GM21528 (cell line): ENCODE data around the gene PADI6.

Source experiments
- ATAC-seq: cut with Tn5 transposase; IDR thresholded peaks from one replicate; pipeline ENCODE4 v1.9.1; 2021; ENCODE audit warnings: mild to moderate bottlenecking, moderate library complexity; ENCODE audit not compliant: unreplicated experiment, low FRiP score

The PADI6 gene

DNA sequence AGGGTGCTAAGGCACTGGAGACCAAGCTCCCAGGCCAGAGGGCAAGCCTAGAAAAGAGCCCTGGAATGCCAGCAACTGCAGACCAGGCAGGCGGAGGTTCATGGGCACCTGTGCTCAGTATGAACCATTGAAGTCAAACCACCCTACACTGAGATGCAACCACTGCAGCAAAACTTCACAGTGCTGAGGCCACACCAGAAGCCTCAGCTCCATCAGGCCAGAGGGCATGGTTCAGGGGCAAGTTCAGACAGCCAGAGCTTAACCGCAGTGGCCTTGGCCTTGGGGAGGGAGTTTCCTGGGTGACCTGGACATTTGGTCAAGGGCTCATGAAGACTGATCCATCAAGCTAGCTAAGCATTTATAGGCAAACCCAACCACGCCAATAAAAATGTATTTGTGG is 60.4 kb downstream of the PADI6 start:
- ATAC-seq, result no peak

DNA sequence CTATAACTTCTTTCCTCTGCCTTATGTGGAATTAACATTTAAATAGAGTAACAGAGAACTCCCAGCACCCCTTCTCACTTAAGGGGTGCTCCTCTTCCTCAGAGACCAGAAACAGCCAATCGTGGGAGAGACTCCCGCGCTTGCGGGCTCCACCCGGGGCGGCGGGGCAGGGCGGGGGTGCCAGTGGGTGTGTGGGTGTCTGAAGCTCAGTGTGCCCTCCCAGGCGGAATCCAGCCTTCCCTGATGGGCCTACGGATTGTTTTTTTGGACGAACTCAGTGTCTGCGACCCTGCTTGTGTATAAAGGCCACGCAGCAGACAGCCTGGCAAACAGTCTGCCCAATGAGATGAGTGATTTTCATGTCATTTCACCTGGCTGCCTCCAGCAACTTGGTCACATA is 61.3 kb downstream of the PADI6 start:
- no peak for ATAC-seq

DNA sequence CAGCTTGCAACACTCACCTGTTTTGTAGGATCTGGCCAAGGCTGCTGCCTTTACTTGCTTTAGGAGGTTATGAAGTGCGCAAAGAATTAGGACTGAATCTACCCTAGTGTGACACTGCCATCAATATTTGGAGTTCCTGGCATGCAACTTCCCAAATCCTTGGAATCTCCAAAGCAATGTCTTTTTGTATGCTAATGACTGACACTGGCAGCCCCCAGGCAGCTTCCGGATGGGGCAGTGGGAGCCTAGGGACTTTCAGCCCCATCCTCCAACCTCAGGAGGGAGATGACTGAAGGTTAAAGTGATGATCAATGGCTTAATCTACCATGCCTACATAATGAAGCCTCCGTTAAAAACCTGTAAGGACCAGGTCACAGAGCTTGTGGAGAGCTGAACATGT is 62.0 kb downstream of the PADI6 start:
- ATAC-seq, result no peak

DNA sequence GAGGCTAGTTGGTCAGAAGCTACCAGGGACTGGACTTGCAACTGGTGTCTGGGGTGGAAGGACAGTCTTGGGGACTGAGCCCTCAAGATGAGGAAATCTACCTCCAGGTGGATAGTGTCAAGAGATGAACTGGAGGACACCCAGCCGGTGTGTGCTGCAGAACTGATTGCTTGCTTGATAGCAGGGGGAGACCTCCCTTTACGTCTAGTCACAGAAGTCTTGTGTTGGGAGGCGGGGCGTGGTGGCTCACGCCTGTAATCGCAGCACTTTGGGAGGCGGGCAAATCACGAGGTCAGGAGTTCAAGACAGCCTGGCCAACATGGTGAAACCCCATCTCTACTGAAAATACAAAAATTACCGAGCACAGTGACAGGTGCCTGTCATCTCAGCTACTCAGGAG is 62.6 kb downstream of the PADI6 start:
- no peak for ATAC-seq

DNA sequence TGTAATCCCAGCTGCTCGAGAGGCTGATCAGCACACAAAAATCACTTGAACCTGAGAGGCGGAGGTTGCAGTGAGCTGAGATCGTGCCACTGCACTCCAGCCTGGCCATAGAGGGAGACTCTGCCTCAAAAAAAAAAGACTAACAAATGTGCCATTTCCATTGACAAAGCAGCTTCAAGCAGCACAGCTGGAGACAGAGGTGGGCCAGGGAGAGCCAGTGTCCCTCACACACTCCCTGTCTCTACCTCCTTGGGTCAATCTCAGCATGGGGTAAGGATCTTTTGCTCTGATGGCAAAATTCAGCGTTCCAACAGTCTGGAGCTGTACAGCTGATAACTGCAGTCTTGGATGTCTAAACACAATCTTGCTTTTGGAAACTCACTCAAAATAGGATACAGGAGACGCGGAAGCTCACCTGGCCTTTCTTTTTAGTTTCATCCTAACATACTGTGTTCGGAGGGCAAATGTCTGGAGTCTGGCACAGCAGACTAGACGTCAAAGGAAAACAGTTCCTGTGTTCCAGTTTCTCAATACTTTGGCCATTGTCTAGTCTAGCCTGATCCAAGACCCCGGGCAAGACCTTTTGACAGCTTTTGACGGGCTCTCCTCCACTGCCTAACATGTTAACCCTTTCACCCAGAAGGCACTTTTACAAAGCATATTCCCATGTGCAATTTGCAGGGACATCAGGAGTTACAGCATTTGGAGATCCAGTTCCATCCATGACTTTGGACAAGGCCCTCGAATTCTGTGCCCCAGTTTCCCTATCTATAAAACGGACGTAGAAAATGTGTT is 64.6 kb downstream of the PADI6 start:
- ATAC-seq, result no peak

DNA sequence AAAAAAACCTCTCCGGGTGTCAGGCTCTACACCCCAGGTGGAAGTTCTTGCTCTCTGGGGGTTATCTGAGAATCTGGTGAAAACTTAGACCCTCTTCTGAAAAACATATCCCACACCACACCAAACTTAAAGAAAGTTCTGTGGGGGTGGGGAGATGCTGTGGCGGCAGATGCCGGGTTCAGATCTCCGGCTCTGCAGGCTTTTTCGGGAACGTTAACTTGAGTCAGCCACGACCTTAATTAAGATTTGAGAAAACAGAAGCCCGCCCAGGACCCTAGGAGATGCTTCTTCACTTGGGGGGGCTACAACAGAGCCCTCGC is 65.2 kb downstream of the PADI6 start:
- no peak for ATAC-seq

DNA sequence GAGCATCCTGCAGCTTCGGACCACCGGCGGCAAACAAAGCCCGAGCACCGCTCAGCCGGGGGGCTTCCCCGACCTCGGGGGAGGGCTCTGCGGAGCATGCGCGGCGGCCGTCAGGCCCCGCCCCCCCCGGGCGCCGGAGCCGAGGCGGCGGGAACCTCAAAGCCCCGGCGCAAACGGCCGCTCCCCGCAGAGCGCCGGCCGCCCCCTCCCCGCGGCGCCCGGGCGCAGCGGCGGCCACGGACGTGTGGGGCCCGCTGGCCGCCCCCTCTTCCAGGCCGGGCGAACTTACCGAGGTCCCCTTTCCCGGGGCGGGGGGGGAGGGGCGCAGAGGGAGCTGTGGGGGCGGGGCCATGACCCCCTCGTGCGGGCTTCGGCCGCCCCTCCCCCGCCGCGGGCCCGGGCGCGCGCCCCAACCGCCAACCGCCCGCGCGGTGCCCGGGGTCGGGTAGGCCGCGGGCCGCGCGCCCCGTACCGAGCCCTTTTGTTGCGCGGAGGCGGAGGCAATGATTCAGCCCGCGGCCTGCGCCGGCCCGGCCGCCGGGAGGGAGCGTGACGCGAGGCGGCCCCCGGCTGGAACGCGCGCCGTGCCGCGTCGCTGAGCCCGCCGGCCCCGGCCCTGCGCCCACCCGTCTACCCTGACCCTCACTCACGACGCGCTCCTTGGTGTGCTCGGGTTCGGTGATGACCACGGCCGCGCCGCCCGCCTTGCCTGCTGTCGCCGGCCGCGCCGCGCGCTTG is 65.8 kb downstream of the PADI6 start:
- no peak for ATAC-seq

DNA sequence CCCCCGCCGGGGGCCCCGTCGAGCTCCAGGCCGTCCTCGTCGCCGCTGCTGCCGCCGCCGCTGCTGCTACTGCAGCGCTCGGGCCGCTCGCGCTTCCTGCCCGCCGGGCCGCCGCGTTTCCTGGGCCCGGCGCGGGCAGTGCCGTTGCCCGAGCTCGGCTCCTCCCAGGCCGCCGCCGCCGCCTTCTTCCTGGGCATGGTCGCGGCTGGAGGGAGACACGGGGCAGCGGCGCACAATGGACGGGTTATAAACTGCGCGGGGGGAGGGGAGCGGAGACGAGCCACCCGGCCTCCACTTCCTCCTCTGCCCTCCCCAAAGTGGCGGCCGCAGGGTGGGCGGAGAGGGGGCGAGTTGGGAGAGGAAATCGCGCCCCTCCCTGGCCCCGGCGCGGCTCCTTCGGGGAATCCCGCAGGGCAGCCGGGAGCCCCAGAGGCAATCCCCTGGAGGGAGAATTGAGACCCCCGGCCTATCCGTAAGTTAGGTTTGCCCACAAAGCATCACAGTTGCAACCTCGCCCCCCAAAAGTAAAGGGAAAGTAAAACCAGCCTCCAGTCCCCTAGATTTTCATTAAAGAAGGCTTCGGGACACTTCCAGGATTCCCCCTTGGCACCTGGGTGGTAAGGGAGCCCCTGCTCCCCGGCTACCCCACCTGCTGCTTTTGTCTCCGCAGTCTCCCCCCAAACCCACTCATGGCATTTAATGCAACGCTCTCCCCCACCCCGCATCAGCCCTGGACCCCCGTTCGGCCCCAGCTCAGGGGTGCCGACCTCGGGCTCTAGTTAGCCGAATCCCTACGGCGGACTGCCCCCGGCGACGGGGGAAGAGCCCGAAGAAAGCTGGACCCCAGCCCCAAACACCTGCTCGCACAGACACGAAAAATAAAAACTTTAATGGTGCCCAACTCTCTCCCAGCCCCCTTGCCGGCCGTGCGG is 66.6 kb downstream of the PADI6 start:
- ATAC-seq, result no peak

DNA sequence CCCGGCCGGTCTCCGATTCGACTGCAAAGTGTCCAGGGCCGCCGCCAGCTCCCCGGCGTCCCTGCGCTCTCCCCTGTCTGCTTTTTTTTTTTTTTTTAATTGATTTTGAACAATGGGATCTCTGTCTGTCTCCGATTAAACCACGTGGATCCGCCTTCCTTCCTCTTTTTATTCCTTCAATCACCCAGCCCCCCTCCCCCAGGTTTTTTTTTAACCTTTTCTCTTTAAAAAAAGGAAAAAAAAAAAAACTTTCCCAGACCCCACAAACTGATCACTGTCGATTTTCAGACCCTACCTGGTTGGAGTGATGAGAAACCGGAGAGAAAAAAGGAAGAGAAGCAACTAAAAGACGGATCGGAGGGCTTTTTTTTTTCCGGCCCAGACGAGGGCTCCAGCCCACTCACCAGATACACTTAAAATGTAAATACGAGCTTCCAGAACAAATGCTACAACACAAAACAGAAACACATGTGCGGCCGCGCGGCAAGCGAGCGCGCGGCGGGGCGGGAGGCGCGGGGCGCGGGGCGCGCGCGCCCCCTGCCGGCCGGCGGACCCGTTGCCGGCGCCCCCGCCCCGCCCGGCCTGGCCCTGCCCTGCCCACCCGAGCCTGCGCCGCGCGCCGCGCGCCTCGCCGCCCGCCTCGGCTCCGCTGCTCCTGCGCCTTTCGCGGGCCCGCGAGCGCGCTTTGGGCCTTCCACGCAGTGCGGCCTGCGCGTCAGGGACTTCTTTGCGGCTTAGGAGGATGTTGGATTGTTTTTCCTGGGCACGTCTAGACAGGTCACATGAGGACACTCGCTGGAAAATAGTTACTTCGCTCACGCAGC is 67.5 kb downstream of the PADI6 start, which contains the start of gene RCC2:
Gene RCC2, minus strand, starts transcription at position 428 of the 824 bp plus-strand sequence. CDS start 1,163 bp downstream, outside the sequence.
- peak; percentile 33 for ATAC-seq

DNA sequence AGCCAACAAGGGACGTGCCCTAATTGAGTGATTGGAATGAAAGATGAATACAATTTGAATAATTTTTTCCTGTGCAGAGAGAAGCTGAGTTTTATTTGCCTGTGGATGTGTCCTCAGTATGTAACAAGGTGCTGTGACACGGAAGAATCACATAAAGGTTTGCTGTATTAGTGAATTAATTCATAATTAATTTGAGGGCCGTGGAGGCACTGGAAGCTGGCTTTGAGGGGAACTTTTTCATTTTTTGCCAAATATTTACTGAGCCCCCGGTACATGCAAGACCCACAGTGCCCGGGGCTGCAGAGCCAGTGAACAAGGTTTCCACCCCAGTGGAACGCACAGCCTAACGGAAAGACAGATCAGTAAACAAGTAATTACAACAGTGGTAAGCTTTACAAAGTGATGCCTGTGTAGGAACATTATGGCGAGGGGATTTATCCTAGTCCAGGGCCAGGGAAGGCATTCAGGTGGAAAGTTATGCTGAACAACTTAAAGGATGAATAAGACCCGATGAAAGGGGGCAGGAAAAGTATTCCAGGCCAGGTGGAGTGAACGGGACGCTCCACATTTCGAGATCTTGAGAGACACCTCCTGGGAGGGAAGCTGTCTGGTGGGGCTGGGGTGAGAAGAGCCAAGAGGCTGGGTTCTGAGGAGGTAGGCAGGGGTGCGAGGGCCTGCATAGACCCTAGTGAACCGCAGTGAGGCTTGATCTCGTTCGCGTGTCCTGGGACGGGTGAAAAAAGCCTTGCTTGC is 68.3 kb downstream of the PADI6 start:
- no peak for ATAC-seq

DNA sequence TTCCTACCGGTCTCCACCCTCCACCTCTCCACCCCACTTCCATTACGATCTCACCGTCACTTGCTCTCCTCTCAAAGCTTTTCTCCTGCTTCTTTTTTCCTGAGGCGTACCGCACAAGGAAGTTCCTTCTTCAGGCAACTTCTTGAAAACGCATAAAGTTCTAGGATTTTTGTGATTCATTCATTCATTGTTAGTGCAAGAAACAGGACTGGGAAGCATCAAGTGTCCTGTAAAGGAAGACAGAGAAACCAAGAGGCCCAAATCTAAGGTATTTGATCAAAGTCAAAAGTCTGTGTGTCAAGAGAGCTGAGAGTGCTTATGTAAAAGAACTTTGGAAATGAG is 68.8 kb downstream of the PADI6 start:
- no peak for ATAC-seq

DNA sequence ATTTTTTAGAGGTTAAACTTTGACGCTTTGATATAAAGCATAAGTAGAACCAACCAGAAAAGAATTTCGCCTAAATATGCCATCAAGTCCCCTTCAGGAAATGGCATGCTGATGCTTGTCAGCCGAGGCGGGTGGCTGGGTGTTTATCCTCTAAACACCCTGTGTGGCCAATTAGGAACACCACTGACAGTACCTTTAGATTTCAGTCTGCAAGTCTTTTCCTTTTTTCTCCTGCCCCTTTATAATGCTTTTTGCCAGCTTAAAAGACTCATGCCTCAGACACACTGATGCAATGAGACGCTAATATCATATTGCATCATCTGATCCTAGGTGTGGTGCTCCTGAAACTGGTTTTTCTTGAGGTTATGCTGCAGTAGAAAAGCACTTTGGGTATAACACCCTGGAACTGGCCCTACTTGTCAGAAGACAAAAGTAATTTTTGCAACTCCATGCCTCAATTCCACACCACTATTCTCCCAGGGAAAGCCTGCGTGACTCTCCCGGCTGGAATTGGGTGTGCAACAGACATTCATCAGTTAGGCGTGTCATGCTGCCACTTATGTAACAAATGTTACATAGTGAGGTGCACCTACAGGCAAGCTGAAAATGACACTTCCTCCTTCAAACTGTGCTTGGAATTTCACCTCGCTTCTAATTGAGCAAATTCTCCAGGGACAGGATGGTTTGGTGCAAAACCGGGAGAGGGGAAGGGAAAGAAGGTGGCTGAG is 69.4 kb downstream of the PADI6 start:
- ATAC-seq, result no peak

DNA sequence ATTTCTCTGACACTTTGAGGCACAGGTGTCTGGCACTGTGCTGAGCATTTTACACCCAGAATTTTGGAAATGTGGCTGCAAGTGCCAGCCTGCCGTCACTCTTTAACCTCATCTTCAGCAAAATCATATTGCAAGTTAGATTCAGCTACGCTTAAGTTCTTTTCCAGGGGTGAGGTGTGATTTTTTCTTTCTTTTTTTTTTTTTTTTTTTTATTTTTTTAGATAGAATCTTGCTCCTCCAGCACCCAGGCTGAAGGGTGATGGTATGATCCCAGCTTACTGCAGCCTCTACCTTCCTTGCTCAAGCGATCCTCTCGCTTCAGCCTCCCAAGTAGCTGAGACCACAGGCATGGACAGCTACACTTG is 70.0 kb downstream of the PADI6 start:
- ATAC-seq, result no peak

DNA sequence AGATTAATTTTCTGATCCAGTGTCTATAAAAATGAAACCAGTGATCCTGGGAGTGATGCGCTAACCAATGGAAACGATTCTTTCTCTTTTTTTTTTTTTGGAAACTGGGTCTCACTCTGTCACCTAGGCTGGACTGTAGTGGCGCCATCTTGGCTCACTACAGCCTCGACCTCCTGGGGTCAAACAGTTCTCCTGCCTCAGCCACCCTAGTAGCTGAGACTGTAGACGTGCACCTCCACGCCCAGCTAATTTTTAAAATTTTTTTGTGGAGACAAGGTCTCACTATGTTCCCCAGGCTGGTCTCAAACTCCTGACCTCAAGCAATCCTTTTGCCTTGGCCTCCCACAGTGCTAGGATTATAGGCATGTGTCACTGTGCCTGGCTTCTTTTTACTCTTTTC is 70.8 kb downstream of the PADI6 start:
- ATAC-seq, result no peak

DNA sequence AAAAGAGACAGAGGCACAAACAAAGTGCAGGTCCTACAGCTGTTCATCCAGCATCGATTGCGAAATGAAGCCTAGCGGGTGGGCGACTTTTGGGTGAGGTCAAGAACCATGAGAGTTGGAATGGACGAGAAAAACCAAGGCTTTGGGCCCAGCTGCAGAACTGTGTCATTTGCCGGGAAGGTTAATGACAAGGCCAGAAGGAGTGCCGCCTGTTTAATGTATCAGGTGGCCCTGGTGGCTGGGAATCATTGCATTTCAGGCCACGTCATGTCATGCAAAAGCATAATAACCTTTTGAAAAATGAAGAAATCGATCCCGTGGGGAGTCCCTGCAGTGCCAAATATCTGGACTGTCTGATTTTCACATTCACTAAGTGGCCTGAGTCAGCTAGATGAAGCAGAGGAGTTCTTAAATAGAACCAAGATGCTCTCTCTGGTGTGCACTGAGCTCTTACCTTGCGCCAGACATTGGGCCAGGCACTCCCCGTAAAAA is 75.6 kb downstream of the PADI6 start:
- no peak for ATAC-seq
